Measurements from ENCODE around the gene TMEM200A. TPM values are rescaled to one million over a fixed set of nuclear protein-coding genes. Genes with fewer than 3 reads are reported as not detected.

TMEM200A gene
- total RNA-seq, 2 donors from 2014 or later: 0.87 to 5.1 TPM

DNA sequence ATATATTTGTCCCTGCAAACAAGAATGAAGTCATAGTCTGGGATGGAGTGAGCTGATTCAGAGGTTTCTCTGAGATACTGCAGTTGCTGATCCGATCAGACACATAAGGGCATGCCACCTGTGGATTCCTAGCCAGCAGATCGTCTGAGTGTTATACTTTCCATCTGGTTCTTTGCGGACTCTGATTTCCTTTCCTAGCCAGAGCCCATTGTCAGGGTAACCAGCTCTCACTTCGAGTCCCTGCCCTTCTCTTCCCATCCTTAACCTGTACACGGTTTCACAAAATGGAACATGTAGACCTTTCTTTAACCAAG, 100.9 kb downstream of the TMEM200A start:
- intact Hi-C loops (cut with DNase I): no loop called here

DNA sequence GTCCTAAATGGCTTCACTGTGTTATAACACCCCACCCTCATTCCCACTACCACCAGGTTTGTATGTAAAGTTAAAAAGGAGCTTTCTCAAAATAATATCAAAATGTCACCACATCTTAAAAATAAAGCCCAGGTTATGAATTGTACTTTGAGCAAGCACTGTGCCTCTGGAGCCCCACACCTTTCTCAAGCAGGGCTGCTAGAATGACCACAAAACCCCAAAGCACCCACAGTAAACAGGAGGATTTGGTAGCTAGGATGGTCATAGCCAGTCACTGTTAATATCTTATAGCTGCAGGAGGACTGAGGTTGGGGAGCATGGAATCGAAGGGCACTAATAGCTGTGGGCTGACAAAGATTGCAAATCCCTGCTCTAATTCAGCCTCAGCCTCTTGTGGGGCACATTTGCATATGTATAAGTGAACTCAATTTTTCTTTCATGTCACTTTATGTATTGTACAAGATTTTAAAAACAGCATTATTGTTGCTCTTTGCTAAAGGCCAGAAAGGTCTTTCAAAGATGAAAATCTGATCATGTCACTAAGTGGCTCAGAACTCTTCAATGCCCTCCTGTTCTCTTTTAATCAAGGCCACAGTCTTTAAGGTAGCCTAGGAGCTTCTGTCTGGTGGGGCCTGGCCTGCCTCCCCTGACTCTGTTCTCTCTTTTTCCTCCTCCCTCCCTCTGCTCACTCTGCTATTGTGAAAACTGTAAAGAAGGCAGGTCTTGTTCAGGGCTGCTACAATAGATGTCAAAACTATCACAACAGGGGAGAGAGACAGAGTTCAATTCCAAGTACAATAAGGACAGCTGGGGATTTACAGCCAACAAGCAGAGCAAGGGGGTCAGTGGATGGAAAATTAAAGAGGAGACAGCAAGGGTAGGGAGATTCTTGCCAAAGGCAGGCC, 101.6 kb downstream of the TMEM200A start:
- no peak overlapping the region for H3K27ac ChIP-seq
- H3K4me1 ChIP-seq (replicated peaks): no peaks in the 10 kb centered on the region
- intact Hi-C loops (cut with DNase I): no loop called here
- H3K9me3 ChIP-seq: no peaks in the 10 kb centered on the region
- no peak for TF ChIP-seq POLR2AphosphoS5 (IDR thresholded peaks at IDR 0.05)
- TF ChIP-seq POLR2A (IDR thresholded peaks at IDR 0.05): no peak
- TF ChIP-seq, protein P1, sequence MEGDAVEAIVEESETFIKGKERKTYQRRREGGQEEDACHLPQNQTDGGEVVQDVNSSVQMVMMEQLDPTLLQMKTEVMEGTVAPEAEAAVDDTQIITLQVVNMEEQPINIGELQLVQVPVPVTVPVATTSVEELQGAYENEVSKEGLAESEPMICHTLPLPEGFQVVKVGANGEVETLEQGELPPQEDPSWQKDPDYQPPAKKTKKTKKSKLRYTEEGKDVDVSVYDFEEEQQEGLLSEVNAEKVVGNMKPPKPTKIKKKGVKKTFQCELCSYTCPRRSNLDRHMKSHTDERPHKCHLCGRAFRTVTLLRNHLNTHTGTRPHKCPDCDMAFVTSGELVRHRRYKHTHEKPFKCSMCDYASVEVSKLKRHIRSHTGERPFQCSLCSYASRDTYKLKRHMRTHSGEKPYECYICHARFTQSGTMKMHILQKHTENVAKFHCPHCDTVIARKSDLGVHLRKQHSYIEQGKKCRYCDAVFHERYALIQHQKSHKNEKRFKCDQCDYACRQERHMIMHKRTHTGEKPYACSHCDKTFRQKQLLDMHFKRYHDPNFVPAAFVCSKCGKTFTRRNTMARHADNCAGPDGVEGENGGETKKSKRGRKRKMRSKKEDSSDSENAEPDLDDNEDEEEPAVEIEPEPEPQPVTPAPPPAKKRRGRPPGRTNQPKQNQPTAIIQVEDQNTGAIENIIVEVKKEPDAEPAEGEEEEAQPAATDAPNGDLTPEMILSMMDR (IDR thresholded peaks at IDR 0.05): no peak
- DNase-seq (ENCODE audit: low spot score): no peak
- no peaks in the 10 kb centered on the region for H3K36me3 ChIP-seq
- H3K4me3 ChIP-seq: no peak overlapping the region
- no peaks in the 10 kb centered on the region for H3K27me3 ChIP-seq (replicated peaks; ENCODE audit: insufficient read depth)
- 91% methylated on average over 1 of the region's 1 CpG for WGBS

More for the DNA sequence above, 100.9 kb downstream of the TMEM200A start:
- no peaks in the 10 kb centered on the region for H3K27me3 ChIP-seq (replicated peaks; ENCODE audit: insufficient read depth)
- no peaks in the 10 kb centered on the region for H3K36me3 ChIP-seq
- 69% methylated on average over 5 of the region's 5 CpGs for WGBS
- no peaks in the 10 kb centered on the region for H3K4me1 ChIP-seq (replicated peaks)
- H3K4me3 ChIP-seq: no peak overlapping the region
- no peak for TF ChIP-seq POLR2A (IDR thresholded peaks at IDR 0.05)
- TF ChIP-seq, protein P1 (IDR thresholded peaks at IDR 0.05): no peak
- no peak for TF ChIP-seq POLR2AphosphoS5 (IDR thresholded peaks at IDR 0.05)
- H3K27ac ChIP-seq: no peak overlapping the region
- no peak for DNase-seq (ENCODE audit: low spot score)
- no peaks in the 10 kb centered on the region for H3K9me3 ChIP-seq

DNA sequence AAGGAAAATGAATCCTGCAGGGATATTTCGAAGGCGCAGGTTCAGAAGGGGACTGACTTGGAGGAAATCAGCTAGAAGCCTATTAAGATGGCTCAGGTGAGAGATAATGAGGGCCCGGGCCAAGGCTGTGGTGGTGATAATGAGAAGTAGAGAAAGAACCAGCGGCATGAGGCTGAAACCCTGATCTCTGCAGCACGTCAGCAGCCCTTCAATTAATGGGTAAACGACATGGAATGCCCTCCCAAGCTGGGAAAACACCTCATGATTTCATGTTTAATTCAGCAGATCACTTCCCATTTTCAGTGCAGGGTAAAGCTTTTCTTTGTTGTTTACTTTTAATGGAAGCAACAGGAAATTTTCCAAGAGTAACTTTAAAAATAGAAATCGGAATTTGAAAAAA, 104.9 kb downstream of the TMEM200A start:
- no peaks in the 10 kb centered on the region for H3K9me3 ChIP-seq

DNA sequence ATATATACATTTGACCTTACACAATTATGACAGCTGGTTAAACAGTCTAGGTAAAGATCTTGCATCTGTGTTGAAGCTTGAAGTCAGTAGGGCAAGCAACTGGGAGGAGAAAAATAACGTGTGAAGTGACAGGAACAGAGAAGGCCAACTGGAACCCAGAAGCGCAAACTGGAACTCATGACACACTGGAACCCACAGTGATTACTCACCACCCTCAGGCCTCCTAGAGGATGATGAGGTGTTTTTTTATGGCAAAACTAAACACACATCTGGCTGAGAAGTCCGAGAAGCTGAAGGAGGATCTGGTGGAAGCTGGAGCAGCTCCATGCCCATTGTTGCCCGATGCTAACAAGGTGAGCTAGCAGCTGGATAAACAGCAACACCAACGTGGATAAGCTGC, 108.1 kb downstream of the TMEM200A start:
- TF ChIP-seq POLR2AphosphoS5 (IDR thresholded peaks at IDR 0.05) (no peak), POLR2A (IDR thresholded peaks at IDR 0.05) (no peak)
- TF ChIP-seq, protein P1 (IDR thresholded peaks at IDR 0.05): no peak
- Histone ChIP-seq H3K4me1 (replicated peaks) (no peaks in the 10 kb centered on the region), H3K9me3 (no peaks in the 10 kb centered on the region), H3K4me3 (no peak overlapping the region), H3K27ac (no peak overlapping the region), H3K27me3 (replicated peaks; ENCODE audit: insufficient read depth) (no peaks in the 10 kb centered on the region), H3K36me3 (no peaks in the 10 kb centered on the region)
- intact Hi-C loops (cut with DNase I): no loop called here
- no peak for DNase-seq (ENCODE audit: low spot score)
- 82% methylated on average over 5 of the region's 5 CpGs for WGBS

More for the DNA sequence above, 104.9 kb downstream of the TMEM200A start:
- Histone ChIP-seq H3K4me1 (replicated peaks) (no peaks in the 10 kb centered on the region), H3K4me3 (no peak overlapping the region), H3K27me3 (replicated peaks; ENCODE audit: insufficient read depth) (no peaks in the 10 kb centered on the region), H3K36me3 (no peaks in the 10 kb centered on the region), H3K27ac (no peak overlapping the region)
- no peak for DNase-seq (ENCODE audit: low spot score)
- no peak for TF ChIP-seq POLR2AphosphoS5 (IDR thresholded peaks at IDR 0.05)
- no peak for TF ChIP-seq POLR2A (IDR thresholded peaks at IDR 0.05)
- TF ChIP-seq, protein P1 (IDR thresholded peaks at IDR 0.05): no peak
- WGBS: 80% methylated on average over 7 of the region's 7 CpGs
- intact Hi-C loops (cut with DNase I): no loop called here

Data from prostate gland (tissue), 2 donors.